Left kidney (tissue), 2 donors: ENCODE results near the gene CYB5D1. TPM values are rescaled to one million over a fixed set of nuclear protein-coding genes. Genes with fewer than 3 reads are reported as not detected.

ENCODE experiments used
- DNase-seq: peaks from one replicate; pipeline ENCODE4 v3.0.0-alpha.2; 2013
- polyA plus RNA-seq: library from polyadenylated mRNA; unstranded; fragments of 120-200 nt; gene quantifications from one replicate; pipeline ENCODE4 v1.2.1, GENCODE V29; 2013; ENCODE audit not compliant: insufficient read length

The CYB5D1 gene
- polyA plus RNA-seq, 1 donor, result 29.7 TPM

DNA sequence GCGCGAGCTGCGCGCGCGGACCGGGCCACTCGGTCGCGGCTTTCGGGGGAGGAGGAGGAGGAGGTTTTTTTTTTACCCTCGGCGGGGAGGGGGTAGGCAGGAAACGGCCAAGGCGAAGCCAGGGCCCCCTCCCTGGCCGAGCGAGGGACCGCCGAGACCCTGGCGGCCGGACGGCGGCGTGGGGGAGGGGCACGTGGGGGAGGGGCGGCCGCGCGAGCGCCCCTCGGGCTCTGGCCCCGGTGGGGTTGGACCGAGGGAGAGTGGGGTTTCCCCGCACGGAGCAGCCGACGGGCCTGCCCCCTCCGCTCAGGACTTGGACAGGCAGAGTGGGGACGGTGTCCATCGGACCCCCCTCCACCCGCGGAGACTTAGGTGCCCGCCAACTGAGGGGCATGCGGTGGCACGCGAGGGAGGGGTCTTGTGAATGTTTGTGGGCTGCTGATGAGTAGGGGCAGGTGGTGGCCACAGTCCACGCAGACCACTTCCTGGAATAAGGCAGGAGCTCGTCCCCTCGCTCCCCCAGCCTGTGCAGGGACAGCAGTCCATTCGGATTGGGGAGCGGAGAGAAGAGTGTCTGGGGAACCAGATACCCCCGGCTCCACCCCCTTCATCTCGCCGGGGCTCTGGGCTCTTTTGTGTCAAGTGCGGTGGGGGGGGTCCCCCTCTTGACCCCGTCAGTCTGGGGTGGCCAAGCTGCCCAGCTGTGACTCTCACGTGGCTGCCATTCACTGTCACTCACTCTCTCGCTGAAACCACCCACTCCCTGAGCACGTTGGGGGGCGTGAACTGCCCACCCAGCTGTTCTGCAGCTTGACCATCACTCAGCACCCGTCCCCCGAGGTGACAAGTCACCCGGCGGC lies 27.8 kb downstream of the CYB5D1 start:
- peak; percentile 80 for DNase-seq

GRCh38 chr17:7886227-7887037 lies 28.6 kb downstream of the CYB5D1 start:
- DNase-seq, result peak; percentile 40

DNA sequence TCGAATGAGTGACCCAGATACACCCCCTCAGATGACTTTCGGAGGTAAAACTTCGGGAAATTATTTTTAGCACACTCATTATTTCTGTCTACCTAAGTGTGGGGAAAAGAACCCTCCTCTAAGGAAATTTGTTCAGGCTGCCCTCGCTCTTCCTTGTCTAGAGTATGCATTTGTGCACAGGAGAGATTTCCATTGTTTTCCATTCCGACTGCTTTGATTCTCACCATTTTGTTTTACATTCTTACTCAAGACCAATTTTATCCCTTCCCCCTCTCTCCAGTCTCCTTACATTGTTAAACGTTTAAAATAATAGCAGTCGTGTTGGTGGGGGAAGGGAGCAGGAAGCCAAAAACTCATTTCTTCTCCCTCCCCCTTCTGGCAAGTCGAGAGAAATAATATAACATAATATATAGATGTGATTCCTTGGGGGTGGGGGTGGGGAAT lies 29.3 kb downstream of the CYB5D1 start:
- peak; percentile 35 for DNase-seq

- peak; percentile 96 for DNase-seq
Observed at GRCh38 chr17:7887482-7888183, 29.8 kb downstream of the CYB5D1 start.

DNA sequence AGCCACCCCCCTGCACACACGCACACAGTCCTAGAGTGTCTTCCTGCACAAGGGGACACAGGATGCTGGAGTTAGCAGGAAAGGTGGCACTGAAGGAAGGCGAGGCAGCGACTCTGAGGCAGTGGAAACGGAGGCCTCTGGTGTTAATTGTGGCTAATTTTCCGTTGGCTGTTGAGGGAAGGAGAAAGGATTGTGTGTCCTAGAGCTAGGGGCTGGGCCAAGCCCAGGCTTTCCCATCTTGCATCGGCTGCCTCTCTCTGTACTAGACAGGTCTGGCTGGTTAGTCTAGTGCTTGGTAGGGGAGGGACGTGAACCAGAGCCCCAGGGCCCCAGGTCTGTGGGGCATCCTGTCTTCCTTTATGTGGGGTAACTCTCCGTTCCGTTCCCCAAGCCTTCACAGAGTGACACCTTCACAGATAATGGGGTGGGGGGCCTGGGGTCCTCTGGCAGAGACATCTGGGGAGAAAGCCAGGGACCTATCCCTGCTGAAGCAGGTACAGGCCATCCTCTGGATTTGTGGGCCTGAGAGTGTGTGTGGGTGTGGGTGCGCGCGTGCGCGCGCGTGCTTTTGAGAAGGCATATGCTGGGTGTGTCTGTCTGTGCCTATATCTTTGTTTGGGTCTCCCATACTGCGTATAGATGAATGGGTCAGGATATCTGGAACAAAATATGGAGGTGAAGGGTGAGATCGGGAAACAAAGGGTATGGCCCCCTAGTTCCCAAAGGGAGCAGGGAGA lies 30.5 kb downstream of the CYB5D1 start, which contains the start of gene CHD3:
Gene CHD3 (plus strand): TSS at position 606 of the 737 bp plus-strand sequence. CDS start 212 bp downstream, outside the sequence.
- no peak for DNase-seq

GRCh38 chr17:7889166-7889955 lies 31.6 kb downstream of the CYB5D1 start:
- DNase-seq, result peak; percentile 84

DNA sequence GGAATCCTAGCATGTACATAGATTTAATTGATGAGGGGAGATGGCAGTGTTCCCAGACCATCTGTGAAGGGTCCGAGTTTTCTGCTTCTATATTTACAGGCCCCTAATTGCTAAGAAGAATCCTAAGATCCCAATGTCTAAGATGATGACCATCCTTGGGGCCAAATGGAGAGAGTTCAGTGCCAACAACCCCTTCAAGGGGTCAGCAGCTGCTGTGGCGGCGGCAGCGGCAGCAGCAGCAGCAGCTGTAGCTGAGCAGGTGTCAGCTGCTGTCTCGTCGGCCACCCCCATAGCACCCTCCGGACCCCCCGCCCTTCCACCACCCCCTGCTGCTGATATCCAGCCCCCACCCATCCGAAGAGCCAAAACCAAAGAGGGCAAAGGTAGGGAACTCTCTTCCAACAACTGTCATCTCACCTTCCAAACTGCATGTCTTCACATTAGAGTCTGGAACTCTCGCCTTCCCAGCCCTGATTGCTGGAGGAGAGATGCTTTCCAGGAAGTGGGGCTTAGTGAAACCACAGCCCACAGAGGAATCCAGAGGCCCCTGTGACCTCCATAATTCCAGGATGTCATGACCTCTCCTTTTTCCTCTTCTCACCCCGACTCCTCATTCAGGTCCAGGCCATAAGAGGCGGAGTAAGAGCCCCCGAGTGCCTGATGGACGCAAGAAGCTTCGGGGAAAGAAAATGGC lies 35.5 kb downstream of the CYB5D1 start:
- DNase-seq, result no peak

DNA sequence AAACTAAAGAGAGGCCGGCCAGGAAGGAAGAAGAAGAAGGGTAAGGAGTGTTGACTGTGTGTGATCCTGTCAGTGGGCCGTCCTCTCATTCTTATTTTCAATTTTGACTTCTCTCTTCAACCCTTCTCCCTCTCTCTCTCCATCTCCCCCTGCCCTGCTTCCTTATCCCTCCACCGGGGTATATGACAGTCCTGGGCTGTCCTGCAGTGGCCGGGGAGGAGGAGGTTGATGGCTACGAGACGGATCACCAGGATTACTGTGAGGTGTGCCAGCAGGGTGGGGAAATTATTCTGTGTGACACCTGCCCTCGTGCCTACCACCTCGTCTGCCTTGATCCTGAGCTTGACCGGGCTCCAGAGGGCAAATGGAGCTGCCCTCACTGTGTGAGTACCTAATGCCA lies 36.4 kb downstream of the CYB5D1 start:
- DNase-seq, result no peak

DNA sequence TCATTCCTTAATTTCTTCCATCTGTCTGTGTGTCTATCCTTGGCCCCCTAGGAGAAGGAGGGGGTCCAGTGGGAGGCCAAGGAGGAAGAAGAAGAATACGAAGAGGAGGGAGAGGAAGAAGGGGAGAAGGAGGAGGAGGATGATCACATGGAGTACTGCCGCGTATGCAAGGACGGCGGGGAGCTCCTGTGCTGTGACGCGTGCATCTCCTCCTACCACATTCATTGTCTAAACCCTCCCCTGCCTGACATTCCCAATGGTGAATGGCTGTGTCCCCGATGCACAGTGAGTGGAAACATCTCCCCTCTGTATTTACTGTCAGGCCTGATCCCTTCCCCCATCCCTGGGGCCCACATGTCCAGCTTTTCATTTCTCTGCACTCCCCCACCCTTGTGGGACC lies 37.1 kb downstream of the CYB5D1 start:
- DNase-seq, result no peak

DNA sequence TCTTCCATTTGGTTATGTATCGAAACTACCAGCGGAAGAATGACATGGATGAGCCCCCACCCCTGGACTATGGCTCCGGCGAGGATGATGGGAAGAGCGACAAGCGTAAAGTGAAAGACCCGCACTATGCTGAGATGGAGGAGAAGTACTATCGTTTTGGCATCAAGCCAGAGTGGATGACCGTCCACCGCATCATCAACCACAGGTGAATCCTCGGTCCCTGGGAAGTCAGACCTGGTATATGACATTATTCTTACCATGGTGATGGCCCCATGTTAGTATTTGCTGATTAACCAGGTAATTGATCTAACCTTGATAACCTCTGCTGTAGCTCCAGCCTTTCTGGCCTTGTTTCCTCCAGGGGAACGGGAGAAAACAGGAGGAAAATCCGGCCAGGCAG lies 39.3 kb downstream of the CYB5D1 start:
- no peak for DNase-seq

DNA sequence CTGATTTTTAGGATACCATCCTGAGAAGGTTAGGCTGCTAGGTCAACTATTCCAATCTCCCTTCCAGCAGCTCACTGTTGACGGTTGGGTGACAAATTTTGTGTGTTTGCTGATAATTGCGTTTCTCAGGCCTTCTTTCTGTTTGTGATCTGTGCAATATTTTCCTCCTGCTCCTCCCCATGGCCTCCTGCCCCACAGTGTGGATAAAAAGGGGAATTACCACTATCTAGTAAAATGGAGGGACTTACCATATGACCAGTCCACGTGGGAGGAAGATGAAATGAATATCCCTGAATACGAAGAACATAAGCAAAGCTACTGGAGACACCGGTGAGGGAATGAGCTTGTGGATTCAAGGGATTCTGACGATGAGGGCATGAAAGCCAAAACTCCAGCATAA lies 40.0 kb downstream of the CYB5D1 start:
- DNase-seq, result no peak

DNA sequence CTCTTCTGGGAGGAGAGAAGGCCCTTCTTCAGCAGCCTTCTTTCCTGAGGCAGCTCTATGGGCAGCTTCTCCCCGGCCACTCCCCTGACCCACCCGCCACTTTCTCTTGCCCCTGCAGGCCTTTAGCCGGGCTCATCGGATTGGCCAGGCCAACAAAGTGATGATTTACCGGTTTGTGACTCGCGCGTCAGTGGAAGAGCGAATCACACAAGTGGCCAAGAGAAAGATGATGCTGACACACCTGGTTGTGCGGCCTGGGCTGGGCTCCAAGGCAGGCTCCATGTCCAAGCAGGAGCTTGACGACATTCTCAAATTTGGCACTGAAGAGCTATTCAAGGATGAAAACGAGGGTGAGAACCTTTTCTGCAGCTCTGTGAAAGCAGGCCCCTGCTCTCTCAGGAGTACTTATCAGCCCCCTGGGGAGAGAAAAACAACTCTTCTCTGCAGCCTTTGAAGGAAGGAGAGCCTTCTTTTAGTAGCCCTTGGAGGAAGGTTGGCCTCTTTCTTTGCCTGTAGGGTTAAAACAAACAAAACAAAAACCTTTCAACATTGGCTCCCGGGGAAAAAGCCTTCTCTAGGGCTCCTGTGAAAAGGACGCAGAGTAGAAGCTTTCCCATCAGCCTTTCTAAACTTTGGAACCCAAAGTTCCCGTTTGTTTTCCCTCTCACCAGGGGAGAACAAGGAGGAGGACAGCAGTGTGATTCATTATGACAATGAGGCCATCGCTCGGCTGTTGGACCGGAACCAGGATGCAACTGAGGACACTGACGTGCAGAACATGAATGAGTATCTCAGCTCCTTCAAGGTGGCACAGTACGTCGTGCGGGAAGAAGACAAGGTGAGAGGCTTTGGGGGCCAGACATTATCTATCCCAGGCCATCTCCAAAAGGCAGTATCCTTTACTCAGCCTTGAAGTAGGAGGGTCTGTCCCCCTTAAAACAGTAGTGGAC lies 45.6 kb downstream of the CYB5D1 start:
- no peak for DNase-seq

- DNase-seq, result no peak
Observed at GRCh38 chr17:7909089-7909488, 51.3 kb downstream of the CYB5D1 start.

DNA sequence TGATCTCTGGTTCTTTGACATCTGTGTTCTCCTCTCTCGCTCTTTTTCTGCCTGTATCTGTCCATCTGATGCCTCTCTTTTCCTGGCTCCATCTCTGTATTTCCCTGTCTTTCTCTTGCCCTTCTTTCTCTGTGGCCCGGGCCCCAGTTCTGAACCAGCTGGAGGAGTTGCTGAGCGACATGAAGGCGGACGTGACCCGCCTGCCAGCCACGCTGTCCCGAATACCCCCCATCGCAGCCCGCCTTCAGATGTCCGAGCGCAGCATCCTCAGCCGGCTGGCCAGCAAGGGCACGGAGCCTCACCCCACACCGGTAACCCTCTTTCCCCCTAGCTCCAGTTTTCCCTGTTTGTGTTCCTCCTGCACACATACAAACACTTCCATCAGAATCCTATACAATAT lies 52.5 kb downstream of the CYB5D1 start:
- DNase-seq, result no peak

DNA sequence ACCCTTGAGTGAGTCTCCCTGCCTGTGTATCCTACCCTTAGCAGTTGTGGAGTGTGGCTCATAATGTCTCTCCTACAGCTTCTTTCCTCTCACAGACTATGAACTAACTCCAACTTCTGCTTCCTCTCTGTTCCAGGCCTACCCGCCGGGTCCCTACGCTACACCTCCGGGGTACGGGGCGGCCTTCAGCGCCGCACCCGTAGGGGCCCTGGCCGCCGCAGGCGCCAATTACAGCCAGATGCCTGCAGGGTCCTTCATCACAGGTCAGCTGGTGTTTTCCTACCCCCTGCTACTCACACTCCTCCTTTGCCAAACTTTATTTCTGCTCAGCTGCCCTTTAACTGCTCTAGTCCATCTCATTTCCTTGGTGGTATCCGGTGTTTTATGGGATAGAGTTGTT lies 52.9 kb downstream of the CYB5D1 start:
- no peak for DNase-seq

- DNase-seq, result no peak
Observed at GRCh38 chr17:7911116-7911515, 53.3 kb downstream of the CYB5D1 start.
